Sigmoid colon (tissue), 7 donors: ENCODE data around the gene STX17. TPM values are rescaled to one million over a fixed set of nuclear protein-coding genes. Genes with fewer than 3 reads are reported as not detected.
"Not testable (repeated sequence)": the region's sequence is repeated elsewhere in the genome, so short reads cannot be mapped to it uniquely, and the experiment has no call there.

Source experiments
- DNase-seq: peaks from one replicate; pipeline ENCODE4 v3.0.0-alpha.2; 2019
- H3K27ac ChIP-seq, 4 donors: fragments of 200-600 bp; sonication (generic); one replicate each; pipeline ENCODE4 v1.5.1; 2016 to 2019; ENCODE audit warnings: mild to moderate bottlenecking in 1 of 4
- H3K27me3 ChIP-seq, 3 donors: fragments of 200-600 bp; sonication (generic); one replicate each; pipeline ENCODE4 v1.5.1; 2019; ENCODE audit warnings: mild to moderate bottlenecking in 1 of 3
- H3K36me3 ChIP-seq, 4 donors: fragments of 200-600 bp; sonication (generic); one replicate each; pipeline ENCODE4 v1.5.1; 2016 to 2019
- H3K4me1 ChIP-seq, 4 donors: fragments of 200-600 bp; sonication (generic); one replicate each; pipeline ENCODE4 v1.5.1; 2017 to 2019
- H3K4me3 ChIP-seq, 4 donors: fragments of 200-600 bp; sonication (generic); one replicate each; pipeline ENCODE4 v1.5.1; 2017 to 2019; ENCODE audit warnings: mild to moderate bottlenecking in 2 of 4, moderate library complexity in 1 of 4
- H3K9me3 ChIP-seq, 4 donors: fragments of 200-600 bp in 3 of 4; sonication (generic) in 3 of 4; one replicate each; pipeline versions ENCODE4 v1.5.1 to v1.6.1; 2013 to 2019
- EP300 ChIP-seq, 4 donors: sonication (generic); formaldehyde crosslinking; IDR thresholded peaks; one replicate each; pipeline ENCODE4 v1.6.1; 2017; ENCODE audit warnings: antibody characterized with exemption in 4 of 4
- POLR2A ChIP-seq, 2 donors: fragments of 450-650 bp; IDR thresholded peaks; one replicate each; pipeline ENCODE4 v1.6.1; 2016; ENCODE audit warnings: antibody characterized with exemption in 2 of 2, mild to moderate bottlenecking in 2 of 2, moderate library complexity in 2 of 2
- POLR2AphosphoS5 ChIP-seq, 4 donors: sonication (generic); formaldehyde crosslinking; IDR thresholded peaks; one replicate each; pipeline ENCODE4 v1.6.1; 2017; ENCODE audit warnings: antibody characterized with exemption in 4 of 4
- WGBS, 2 donors: extraction: QIAGEN DNeasy Blood & Tissue Kit; methylation state at CpG; one replicate each; pipeline ENCODE4 v1.1.7; 2013; 5-methylcytosine and 5-hydroxymethylcytosine counted together
- intact Hi-C: fragments of 100-400 bp; cut with DNase I; formaldehyde crosslinking; loops from one replicate; pipeline ENCODE4 v1.15.1; 2023
- polyA plus RNA-seq, 3 donors: library from polyadenylated mRNA; stranded (reverse); fragments of 200-250 nt; gene quantifications; one replicate each; pipeline ENCODE4 v1.2.3, GENCODE V29; 2013
- total RNA-seq, 4 donors: library from RNA; depleted of rRNA; stranded (reverse); fragments of >200 nt; gene quantifications; one replicate each; pipeline ENCODE4 v1.1.0, GENCODE V29; 2016
- TF ChIP-seq, protein P1 (sequence below), 4 experiments: fragments of 450-650 bp in 3 of 4; fragments of 200-600 bp in 1 of 4; IDR thresholded peaks; one replicate each; pipeline ENCODE4 v1.5.1; 2016 to 2019; ENCODE audit warnings: antibody characterized with exemption in 4 of 4, mild to moderate bottlenecking in 3 of 4, moderate library complexity in 2 of 4
- donor health status: healthy with polysubstance abuse.
- donor health status: Bipolar disorder and iron deficiency.
- donor health status: healthy.

The STX17 gene
- total and polyA plus RNA-seq, 7 donors, result 10.8 to 63.7 (median 33.4) TPM

DNA sequence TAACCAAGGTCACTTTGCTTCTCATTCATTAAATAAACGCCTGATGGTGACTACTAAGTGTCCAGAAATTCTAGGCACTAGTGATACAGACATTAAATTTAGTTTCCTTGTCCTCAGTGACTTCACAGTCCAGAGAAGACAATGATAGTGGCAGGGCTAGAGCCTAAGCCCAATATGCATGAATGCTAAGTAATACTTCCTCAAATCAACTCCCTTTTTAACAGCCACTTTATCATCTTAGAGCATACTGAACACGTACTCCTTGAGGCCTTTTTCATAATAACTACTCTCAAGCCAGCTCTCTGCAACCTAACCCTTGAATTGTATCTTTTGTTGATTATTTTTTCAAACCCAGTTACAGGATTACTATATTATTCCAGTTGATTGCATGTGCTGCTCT, 74.1 kb downstream of the STX17 start:
- Histone ChIP-seq H3K4me1 (no peaks in the 10 kb centered on the region), H3K27me3 (no peaks in the 10 kb centered on the region), H3K9me3 (no peaks in the 10 kb centered on the region), H3K4me3 (no peak overlapping the region), H3K27ac (no peak overlapping the region), H3K36me3 (peaks cover 0 to 17% (median 0%) of the 10 kb centered on the region in 4 donors)
- 85 to 87% methylated on average over 2 of the region's 2 CpGs for WGBS, 2 donors
- intact Hi-C loops, result no loop called here
- DNase-seq, result no peak
- TF ChIP-seq POLR2AphosphoS5 (IDR thresholded peaks at IDR 0.05), result no peak
- TF ChIP-seq, protein P1, sequence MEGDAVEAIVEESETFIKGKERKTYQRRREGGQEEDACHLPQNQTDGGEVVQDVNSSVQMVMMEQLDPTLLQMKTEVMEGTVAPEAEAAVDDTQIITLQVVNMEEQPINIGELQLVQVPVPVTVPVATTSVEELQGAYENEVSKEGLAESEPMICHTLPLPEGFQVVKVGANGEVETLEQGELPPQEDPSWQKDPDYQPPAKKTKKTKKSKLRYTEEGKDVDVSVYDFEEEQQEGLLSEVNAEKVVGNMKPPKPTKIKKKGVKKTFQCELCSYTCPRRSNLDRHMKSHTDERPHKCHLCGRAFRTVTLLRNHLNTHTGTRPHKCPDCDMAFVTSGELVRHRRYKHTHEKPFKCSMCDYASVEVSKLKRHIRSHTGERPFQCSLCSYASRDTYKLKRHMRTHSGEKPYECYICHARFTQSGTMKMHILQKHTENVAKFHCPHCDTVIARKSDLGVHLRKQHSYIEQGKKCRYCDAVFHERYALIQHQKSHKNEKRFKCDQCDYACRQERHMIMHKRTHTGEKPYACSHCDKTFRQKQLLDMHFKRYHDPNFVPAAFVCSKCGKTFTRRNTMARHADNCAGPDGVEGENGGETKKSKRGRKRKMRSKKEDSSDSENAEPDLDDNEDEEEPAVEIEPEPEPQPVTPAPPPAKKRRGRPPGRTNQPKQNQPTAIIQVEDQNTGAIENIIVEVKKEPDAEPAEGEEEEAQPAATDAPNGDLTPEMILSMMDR (IDR thresholded peaks at IDR 0.05), result no peak
- no peak for TF ChIP-seq EP300 (IDR thresholded peaks at IDR 0.05)
- no peak for TF ChIP-seq POLR2A (IDR thresholded peaks at IDR 0.05)

DNA sequence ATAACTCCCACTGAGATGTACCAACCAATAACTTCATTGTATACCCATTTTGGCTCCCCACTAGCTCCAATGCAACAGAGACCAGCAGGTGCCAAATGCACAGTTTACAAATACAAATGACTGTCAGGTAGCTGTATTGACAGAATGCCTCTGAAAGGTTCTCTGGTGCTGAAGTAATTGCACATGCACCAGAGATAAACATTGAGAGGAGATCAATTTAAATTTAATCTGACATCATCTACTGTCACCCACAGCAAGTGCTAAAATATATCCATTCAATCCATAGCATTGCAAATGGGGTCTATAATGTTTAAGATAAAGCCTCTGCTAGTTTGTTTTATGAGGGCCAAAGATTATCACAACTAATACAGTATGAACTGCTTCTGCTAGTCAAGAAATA, 80.2 kb downstream of the STX17 start:
- H3K4me1 ChIP-seq, result no peaks in the 10 kb centered on the region
- no peak for TF ChIP-seq EP300 (IDR thresholded peaks at IDR 0.05)
- no peak for TF ChIP-seq POLR2A (IDR thresholded peaks at IDR 0.05)
- TF ChIP-seq POLR2AphosphoS5 (IDR thresholded peaks at IDR 0.05), result no peak
- TF ChIP-seq, protein P1 (IDR thresholded peaks at IDR 0.05), result no peak
- H3K9me3 ChIP-seq, result peaks cover 0 to 6% (median 1%) of the 10 kb centered on the region in 4 donors
- no peaks in the 10 kb centered on the region for H3K27me3 ChIP-seq
- intact Hi-C loops, result no loop called here
- peaks cover 0 to 19% (median 8%) of the 10 kb centered on the region in 4 donors for H3K36me3 ChIP-seq
- no peak overlapping the region for H3K27ac ChIP-seq
- no peak overlapping the region for H3K4me3 ChIP-seq
- no peak for DNase-seq

DNA sequence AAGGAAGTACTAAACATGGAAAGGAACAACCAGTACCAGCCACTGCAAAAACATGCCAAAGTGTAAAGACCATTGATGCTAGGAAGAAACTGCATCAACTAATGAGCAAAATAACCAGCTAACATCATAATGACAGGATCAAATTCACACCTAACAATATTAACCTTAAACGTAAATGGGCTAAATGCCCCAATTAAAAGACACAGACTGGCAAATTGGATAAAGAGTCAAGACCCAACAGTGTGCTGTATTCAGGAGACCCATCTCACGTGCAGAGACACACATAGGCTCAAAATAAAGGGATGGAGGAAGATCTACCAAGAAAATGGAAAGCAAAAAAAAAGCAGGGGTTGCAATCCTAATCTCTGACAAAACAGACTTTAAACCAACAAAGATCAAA, 84.1 kb downstream of the STX17 start:
- H3K36me3 ChIP-seq, intact Hi-C loops: not testable (repeated sequence)
- WGBS, 2 donors, result 92 to 95% methylated on average over 2 of the region's 2 CpGs

DNA sequence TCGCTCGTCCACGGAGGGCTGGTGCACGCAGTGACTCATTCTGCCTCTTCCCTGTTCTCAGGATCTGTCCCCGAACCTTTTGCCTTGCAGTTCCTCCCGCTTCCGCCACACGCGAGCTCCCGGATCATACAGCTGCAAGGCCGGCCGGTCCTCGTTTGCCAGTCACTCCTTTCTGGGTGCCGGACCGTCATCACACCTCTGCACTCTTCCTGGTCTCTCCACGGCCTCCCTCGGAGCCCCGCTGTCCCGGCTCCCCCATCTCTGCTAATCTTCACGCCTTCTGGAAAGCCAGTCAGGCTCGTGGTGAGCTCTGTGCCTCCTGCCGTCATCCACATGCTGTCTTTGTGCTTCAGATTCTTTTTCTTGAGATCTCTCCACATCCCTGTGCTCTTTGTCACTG, 91.8 kb downstream of the STX17 start:
- DNase-seq, result no peak
- H3K4me3 ChIP-seq, result no peak overlapping the region
- WGBS, 2 donors, result 96 to 97% methylated on average over 22 of the region's 22 CpGs
- no peak for TF ChIP-seq POLR2AphosphoS5 (IDR thresholded peaks at IDR 0.05)
- no peak for TF ChIP-seq EP300 (IDR thresholded peaks at IDR 0.05)
- TF ChIP-seq, protein P1 (IDR thresholded peaks at IDR 0.05), result no peak
- TF ChIP-seq POLR2A (IDR thresholded peaks at IDR 0.05), result no peak
- H3K27me3 ChIP-seq, result no peaks in the 10 kb centered on the region
- peaks cover 0 to 1% (median 0%) of the 10 kb centered on the region in 4 donors for H3K36me3 ChIP-seq
- H3K27ac ChIP-seq, result no peak overlapping the region
- no peaks in the 10 kb centered on the region for H3K4me1 ChIP-seq
- intact Hi-C loops, result no loop called here
- H3K9me3 ChIP-seq, result peaks cover 0 to 3% (median 2%) of the 10 kb centered on the region in 4 donors

More for the DNA sequence above, 84.1 kb downstream of the STX17 start:
- H3K27ac ChIP-seq, H3K27me3 ChIP-seq, H3K4me1 ChIP-seq, DNase-seq, H3K9me3 ChIP-seq, H3K4me3 ChIP-seq: not testable (repeated sequence)

DNA sequence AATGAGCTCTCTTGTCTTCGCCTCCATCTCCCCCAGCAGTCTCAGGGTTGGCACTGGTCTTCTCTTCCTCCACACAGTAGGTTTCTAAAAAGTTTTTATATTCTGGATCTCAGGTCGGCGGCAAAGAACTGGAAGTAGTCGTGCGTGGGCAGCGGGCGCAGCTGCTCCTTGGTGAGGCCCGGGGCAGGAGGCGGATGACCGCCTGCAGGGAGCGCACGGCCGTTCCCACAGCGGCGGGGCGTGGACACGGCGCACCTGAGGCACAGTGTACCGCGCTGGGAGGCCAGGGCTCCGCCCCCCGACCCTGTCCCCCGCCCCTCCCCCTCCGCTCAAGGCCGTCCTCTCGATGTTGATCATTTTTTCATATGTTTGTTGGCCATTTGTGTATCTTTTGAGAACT, 92.4 kb downstream of the STX17 start:
- DNase-seq, result no peak
- Histone ChIP-seq H3K4me3 (no peak overlapping the region), H3K4me1 (no peaks in the 10 kb centered on the region), H3K36me3 (peaks cover 0 to 7% (median under 1%) of the 10 kb centered on the region in 4 donors), H3K9me3 (peaks cover 0 to 3% (median 0%) of the 10 kb centered on the region in 4 donors), H3K27ac (no peak overlapping the region), H3K27me3 (no peaks in the 10 kb centered on the region)
- intact Hi-C loops, result no loop called here
- 97% methylated on average over 26 of the region's 26 CpGs for WGBS, 2 donors
- TF ChIP-seq POLR2AphosphoS5 (IDR thresholded peaks at IDR 0.05) (no peak), EP300 (IDR thresholded peaks at IDR 0.05) (no peak), POLR2A (IDR thresholded peaks at IDR 0.05) (no peak)
- TF ChIP-seq, protein P1 (IDR thresholded peaks at IDR 0.05), result no peak
